Astrocyte of the cerebellum (primary cell): ENCODE results near the gene RPS6KC1.

Source experiments
- DNase-seq: peaks from one replicate; pipeline ENCODE4 v3.0.0-alpha.2; 2011; ENCODE audit warnings: low read depth
- H3K4me3 ChIP-seq: 2 replicates; pipeline ENCODE4 v1.5.1; 2011; ENCODE audit warnings: mild to moderate bottlenecking, low read depth, low read length, moderate library complexity
- CTCF ChIP-seq: IDR thresholded peaks from 2 replicates; pipeline ENCODE4 v1.5.1; 2012; ENCODE audit warnings: low read length, low read depth, moderate library complexity, mild to moderate bottlenecking; ENCODE audit errors: missing control alignments
- in situ Hi-C: cut with HindIII; loops from 2 replicates; pipeline ENCODE4 v1.10.0; 2017; ENCODE audit warnings: low sequenced_read_pairs

Gene RPS6KC1

DNA sequence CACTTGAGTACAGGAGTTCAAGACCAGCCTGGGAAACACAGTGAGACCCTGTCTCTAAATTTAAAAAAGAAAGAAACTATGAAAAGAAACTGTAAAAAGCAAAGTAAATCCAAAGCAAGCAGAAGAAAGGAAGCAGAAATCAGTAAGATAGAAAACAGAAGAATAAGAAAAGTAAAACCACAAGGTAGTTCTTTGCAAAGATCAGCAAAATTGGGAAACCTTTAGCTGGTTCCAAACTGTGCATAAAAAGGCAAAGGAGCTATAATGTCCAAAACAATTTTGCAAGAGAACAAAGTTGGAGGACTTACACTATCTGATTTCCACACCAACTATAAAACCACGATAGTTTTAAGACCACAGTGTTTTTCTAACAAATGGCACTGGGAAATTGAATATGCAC is 218.8 kb downstream of the RPS6KC1 start:
- in situ Hi-C loops = no loop called here
- no peak for DNase-seq
- no peak overlapping the region for H3K4me3 ChIP-seq
- TF ChIP-seq CTCF = no peak

GRCh38 chr1:213273546-213273945 is 222.5 kb downstream of the RPS6KC1 start:
- in situ Hi-C loops = no loop called here
- no peak for TF ChIP-seq CTCF
- DNase-seq = no peak
- H3K4me3 ChIP-seq = no peak overlapping the region

DNA sequence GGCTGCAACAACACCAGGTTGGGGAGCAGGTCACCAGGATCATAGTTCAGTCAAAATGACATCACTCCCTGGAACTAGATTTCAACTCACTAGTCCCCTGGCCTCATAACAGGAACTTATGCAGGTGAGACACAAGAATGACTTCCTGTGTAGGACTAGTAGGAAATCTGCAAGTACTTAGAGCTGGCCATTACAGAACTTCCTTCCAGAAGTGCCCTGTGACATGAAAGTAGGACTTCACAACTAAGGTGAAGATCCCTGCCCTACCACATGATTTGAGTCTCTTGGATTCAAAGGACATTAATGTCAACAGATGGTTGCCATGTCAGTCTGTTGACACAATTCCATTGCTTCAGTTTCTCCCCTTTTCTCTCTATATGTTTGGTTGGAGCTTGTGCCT is 223.1 kb downstream of the RPS6KC1 start:
- DNase-seq = no peak
- no peak overlapping the region for H3K4me3 ChIP-seq
- no peak for TF ChIP-seq CTCF
- in situ Hi-C loops = no loop called here

- TF ChIP-seq CTCF = no peak
- in situ Hi-C loops = no loop called here
- no peak for DNase-seq
- H3K4me3 ChIP-seq = no peak overlapping the region
Observed at GRCh38 chr1:213275293-213275692, 224.3 kb downstream of the RPS6KC1 start.

GRCh38 chr1:213276236-213276635 is 225.2 kb downstream of the RPS6KC1 start:
- DNase-seq = no peak
- no peak overlapping the region for H3K4me3 ChIP-seq
- in situ Hi-C loops = no loop called here
- TF ChIP-seq CTCF = no peak

DNA sequence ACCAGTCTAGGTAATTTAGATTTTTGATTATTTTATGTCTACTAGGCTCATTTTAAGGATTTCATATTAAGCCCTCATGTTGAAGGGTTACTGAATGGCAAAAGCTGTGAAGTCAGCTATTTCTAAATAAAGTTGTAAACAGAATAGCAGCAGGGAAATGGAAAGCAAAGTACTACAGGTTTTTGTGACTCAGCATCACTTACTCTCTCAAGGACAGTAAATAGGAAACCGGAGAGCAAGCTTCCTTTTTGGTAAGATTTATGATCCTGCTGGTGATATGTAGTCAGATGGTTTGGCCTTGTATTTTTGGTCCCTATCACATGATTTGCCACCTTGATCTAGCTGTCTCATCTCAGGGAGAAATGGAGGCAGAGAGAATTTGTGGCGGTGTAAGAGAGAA is 226.0 kb downstream of the RPS6KC1 start:
- DNase-seq = no peak
- in situ Hi-C loops = no loop called here
- TF ChIP-seq CTCF = no peak
- H3K4me3 ChIP-seq = no peak overlapping the region

GRCh38 chr1:213279410-213279809 is 228.4 kb downstream of the RPS6KC1 start:
- in situ Hi-C loops = no loop called here
- TF ChIP-seq CTCF = no peak
- no peak overlapping the region for H3K4me3 ChIP-seq
- DNase-seq = no peak
